Left colon (tissue), 2 donors: ENCODE measurements around the gene TARBP1. TPM values are rescaled to one million over a fixed set of nuclear protein-coding genes. Genes with fewer than 3 reads are reported as not detected.

Experiments used
- ATAC-seq: fragments of 200-7000 bp; cut with Tn5 transposase; one replicate; pipeline ENCODE4 v1.9.1; 2020; ENCODE audit warnings: mild to moderate bottlenecking, moderate library complexity
- DNase-seq, 2 donors: peaks; one replicate each; pipeline ENCODE4 v3.0.0-alpha.2; 2020
- intact Hi-C, 2 donors: fragments of 100-400 bp; cut with DNase I in 1 of 2; cut with micrococcal nuclease in 1 of 2; formaldehyde crosslinking; loops; one replicate each; pipeline versions ENCODE4 v1.11.2 to v1.14.0; 2022; cut with DNase I, micrococcal nuclease
- total RNA-seq, 2 donors: library from RNA; stranded (reverse); fragmentation: NEBNext Ultra II Directional; extraction: Animal tissue kit (Norgen Biotek cat#: 25700); gene quantifications; one replicate each; pipeline ENCODE4 v1.2.1, GENCODE V29; 2021
- donor health status: DM: no; HTN: no; CAD: no.
- donor health status: DM: yes; HTN: yes; CAD: no.

TARBP1 gene
- total RNA-seq, 2 donors from 2014 or later: 19.9 to 30.5 TPM

GRCh38 chr1:234468580-234468979, 10.4 kb downstream of the TARBP1 start:
- DNase-seq (no peak), ATAC-seq (no peak)
- intact Hi-C loops: no loop called here

- ATAC-seq (no peak), DNase-seq (no peak)
- intact Hi-C loops: no loop called here
Observed at GRCh38 chr1:234467821-234468220, 11.2 kb downstream of the TARBP1 start.

- no peak for ATAC-seq
- DNase-seq: no peak
- intact Hi-C loops: no loop called here
Observed at GRCh38 chr1:234466945-234467344, 12.0 kb downstream of the TARBP1 start.

GRCh38 chr1:234463749-234464148, 15.2 kb downstream of the TARBP1 start:
- no peak for ATAC-seq
- intact Hi-C loops: no loop called here

GRCh38 chr1:234460652-234461051, 18.3 kb downstream of the TARBP1 start:
- intact Hi-C loops: no loop called here
- DNase-seq: no peak

More at GRCh38 chr1:234463749-234464148, 15.2 kb downstream of the TARBP1 start:
- no peak for DNase-seq

GRCh38 chr1:234458352-234459017, 20.5 kb downstream of the TARBP1 start:
- DNase-seq (no peak), ATAC-seq (peak; percentile 64)
- intact Hi-C loops: no loop called here

More at GRCh38 chr1:234460652-234461051, 18.3 kb downstream of the TARBP1 start:
- ATAC-seq: no peak

GRCh38 chr1:234454926-234455325, 24.1 kb downstream of the TARBP1 start:
- intact Hi-C loops: no loop called here
- peak; percentile 92 for ATAC-seq
- DNase-seq: no peak

GRCh38 chr1:234452406-234452965, 26.5 kb downstream of the TARBP1 start:
- intact Hi-C loops: no loop called here
- ATAC-seq: no peak
- DNase-seq: no peak

- ATAC-seq (no peak), DNase-seq (no peak)
- intact Hi-C loops: no loop called here
Observed at GRCh38 chr1:234440348-234440747, 38.6 kb downstream of the TARBP1 start.

- intact Hi-C loops: no loop called here
- ATAC-seq (no peak), DNase-seq (no peak)
Observed at GRCh38 chr1:234438579-234438978, 40.4 kb downstream of the TARBP1 start.

GRCh38 chr1:234437423-234438171, 41.4 kb downstream of the TARBP1 start:
- intact Hi-C loops: no loop called here
- DNase-seq (no peak), ATAC-seq (no peak)

GRCh38 chr1:234435620-234436019, 43.4 kb downstream of the TARBP1 start:
- intact Hi-C loops: no loop called here
- ATAC-seq (no peak), DNase-seq (no peak)

- ATAC-seq: no peak
- intact Hi-C loops: no loop called here
- no peak for DNase-seq
Observed at GRCh38 chr1:234434706-234435105, 44.3 kb downstream of the TARBP1 start.

GRCh38 chr1:234433563-234434285, 45.3 kb downstream of the TARBP1 start:
- intact Hi-C loops: no loop called here
- ATAC-seq: no peak
- DNase-seq: no peak

GRCh38 chr1:234431255-234431654, 47.7 kb downstream of the TARBP1 start:
- intact Hi-C loops: no loop called here
- no peak for DNase-seq
- ATAC-seq: no peak

GRCh38 chr1:234430691-234431090, 48.3 kb downstream of the TARBP1 start:
- intact Hi-C loops: no loop called here
- no peak for DNase-seq

GRCh38 chr1:234429434-234429806, 49.6 kb downstream of the TARBP1 start:
- no peak for ATAC-seq
- no peak for DNase-seq
- intact Hi-C loops: no loop called here

More at GRCh38 chr1:234430691-234431090, 48.3 kb downstream of the TARBP1 start:
- ATAC-seq: no peak

- ATAC-seq: no peak
- intact Hi-C loops: no loop called here
- DNase-seq: no peak
Observed at GRCh38 chr1:234427950-234428646, 50.9 kb downstream of the TARBP1 start.

GRCh38 chr1:234413990-234414389, 65.0 kb downstream of the TARBP1 start:
- ATAC-seq (no peak), DNase-seq (no peak)
- intact Hi-C loops: no loop called here
